Activated T-cell treated with anti-CD3 and anti-CD28 coated beads for 1 hour (primary cell): Measurements from ENCODE around the gene LTBP1.
A peak's percentile ranks its signal among the peaks of the same experiment; 100 is the strongest.

ENCODE experiments used
- DNase-seq: peaks from one replicate; pipeline ENCODE4 v3.0.0-alpha.2; 2020; ENCODE audit warnings: low read depth

Gene LTBP1

GRCh38 chr2:33268246-33268831, 321.6 kb downstream of the LTBP1 start:
- no peak for DNase-seq

GRCh38 chr2:33272001-33272400, 325.2 kb downstream of the LTBP1 start:
- no peak for DNase-seq

GRCh38 chr2:33273479-33273878, 326.7 kb downstream of the LTBP1 start:
- DNase-seq, result no peak

- DNase-seq, result no peak
Observed at GRCh38 chr2:33274524-33274923, 327.8 kb downstream of the LTBP1 start.

GRCh38 chr2:33275689-33276444, 329.1 kb downstream of the LTBP1 start:
- DNase-seq, result peak; percentile 2

DNA sequence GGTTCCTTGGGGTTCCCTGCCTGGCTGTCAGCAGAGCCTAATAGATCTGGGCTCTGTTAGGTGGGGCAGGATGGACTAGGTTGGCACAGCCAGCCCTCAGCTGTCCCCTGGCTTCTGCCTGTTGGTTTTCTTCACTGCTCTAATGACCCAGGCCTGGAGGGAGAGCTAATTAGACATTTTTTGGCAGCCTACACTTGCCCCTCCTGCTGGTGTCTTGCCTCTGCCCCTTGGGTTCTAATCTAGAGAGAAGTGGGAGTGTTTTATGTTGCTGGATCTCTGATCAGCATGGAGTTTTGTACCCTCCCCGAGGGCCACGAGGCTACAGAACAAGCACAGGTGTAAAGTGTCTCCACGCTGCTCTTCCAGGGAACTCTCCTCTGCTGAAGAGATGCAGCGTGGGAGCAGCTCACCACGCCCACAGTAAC, 330.3 kb downstream of the LTBP1 start:
- DNase-seq, result no peak

- no peak for DNase-seq
Observed at GRCh38 chr2:33278245-33278943, 331.6 kb downstream of the LTBP1 start.

DNA sequence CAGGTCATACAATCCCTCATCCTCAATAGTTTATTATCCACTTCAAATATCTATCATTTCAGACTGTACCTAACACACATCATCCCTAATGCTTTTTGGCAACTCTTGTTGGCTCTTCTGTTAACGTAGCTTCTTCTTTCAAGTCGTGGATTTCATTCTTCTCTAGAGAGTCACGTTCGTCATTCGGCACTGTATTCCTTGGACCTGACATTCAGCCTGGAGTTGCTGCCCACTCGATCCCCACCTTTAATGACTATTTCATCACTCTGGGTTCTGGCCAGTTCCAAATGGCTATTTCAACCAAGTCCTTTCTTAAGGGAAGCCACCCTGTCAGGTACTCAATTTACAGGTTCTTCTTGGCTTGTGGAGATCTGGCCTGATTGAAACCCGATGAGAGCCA, 337.5 kb downstream of the LTBP1 start:
- DNase-seq, result no peak

GRCh38 chr2:33287507-33288005, 340.8 kb downstream of the LTBP1 start:
- no peak for DNase-seq

GRCh38 chr2:33288011-33288410, 341.3 kb downstream of the LTBP1 start:
- DNase-seq, result no peak

GRCh38 chr2:33289961-33290360, 343.2 kb downstream of the LTBP1 start:
- no peak for DNase-seq

DNA sequence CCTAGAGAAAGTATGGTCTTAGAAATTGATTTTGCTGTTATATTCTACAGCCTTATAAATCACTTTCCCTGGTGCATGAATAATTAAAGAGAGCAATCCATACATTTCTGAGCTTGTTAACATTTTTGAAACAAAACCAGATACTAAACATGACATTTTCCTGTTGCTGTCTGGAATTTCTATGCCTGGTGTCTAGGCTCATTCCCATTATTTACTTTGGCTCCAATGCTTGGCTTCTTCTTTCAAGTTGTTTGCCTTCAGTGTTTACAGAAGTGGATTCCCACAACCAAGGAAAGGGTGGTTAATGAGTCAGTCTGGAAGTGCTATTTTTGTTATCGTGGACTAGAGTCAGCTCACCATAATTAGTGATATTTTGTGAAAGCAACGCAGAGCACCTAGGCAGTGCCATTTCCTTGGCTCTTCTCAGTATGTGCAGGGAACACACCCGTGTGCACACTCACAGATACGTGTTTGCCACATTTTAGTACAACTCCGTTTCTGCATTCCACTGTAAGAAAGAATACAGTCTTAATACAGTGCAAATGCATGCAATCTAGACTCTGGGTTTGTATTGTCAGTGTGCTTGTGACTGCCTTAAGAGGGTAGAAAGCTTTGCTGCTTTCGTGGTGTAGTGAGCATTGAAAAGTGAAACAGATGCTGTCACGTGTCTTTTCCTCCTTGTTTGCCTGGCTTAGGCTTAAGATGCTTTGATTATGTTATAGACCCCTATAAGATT, 344.7 kb downstream of the LTBP1 start:
- DNase-seq, result no peak

DNA sequence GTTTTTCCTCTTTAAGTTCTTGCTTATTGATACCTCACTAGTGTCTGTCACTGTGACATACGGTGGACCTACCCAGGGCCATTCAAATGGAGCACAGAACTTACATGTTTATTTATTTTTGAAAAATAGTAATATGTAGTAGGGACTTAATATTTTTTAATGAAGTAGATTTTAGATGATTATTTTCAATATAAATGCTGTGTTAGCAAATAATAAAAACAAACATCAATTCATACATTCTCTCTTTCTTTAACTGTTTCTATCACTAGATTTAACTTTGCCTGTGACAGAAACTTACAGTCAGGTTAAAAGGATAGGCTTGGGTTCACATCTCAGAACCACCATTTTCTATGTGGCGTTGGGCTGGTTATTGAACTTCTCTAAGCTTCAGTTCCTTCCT, 345.3 kb downstream of the LTBP1 start:
- DNase-seq, result no peak

DNA sequence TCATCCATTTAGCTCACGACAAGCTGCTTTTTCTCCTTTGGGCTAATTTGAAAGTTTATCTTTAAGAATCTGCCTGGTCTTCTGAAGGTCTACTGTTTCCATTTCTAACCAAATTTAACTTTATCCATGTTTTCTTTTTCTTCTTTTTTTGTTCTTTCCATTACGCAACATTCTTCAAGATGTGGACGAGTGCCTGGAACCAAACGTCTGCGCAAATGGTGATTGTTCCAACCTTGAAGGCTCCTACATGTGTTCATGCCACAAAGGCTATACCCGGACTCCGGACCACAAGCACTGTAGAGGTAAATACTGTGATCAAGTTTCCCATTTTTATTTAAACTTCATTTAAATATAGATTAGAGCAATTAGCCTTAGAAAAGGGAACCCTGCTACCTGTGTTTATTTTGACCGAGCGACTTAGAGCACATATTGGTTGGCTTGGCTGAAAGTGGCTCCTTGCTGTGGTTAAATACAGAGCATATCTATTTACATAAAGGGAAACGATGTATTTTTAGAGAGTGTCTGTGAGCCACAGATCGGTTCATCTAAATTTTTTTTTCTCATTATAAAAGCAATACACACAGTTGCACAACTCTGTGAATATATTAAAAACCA, 346.3 kb downstream of the LTBP1 start:
- DNase-seq, result no peak

DNA sequence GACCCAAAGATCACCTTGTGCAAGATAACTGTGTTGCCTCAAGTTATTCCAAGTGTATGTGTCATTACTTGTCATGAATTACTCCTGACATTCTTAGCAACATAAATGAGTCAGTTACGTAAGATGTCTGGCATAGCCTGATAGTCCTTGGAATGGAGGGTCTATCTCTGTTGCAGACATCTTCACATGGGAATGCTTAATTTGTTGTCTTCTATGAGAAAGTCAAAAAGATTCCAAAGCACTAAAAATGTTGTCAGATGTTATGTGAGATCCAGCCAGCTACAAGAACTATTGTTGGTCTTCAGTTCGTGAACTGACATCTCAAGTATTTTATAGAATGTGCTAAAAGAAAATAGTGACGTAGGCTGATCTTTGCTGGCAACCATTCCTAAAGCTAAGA, 351.5 kb downstream of the LTBP1 start:
- no peak for DNase-seq

GRCh38 chr2:33301355-33301754, 354.6 kb downstream of the LTBP1 start:
- no peak for DNase-seq

DNA sequence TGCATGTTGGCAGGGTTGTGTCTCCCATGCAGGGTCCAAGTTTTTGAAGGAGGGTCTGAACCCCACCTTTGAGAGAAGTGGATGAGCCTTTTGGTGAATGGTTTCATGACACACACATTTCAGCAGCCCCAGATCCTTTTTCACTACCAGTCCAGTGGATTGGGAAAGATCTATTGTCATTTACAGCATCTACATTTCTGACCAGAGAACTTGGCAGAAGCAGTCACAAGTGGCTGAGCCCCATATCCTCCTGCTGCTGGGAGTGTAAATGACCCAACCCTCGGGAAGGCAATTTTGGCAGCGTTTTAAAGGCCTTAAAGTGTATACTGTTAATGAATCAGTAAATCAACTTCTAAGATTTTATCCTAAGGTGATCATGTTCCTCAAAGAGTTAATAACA, 355.6 kb downstream of the LTBP1 start:
- no peak for DNase-seq

- no peak for DNase-seq
Observed at GRCh38 chr2:33304032-33304864, 357.5 kb downstream of the LTBP1 start.

DNA sequence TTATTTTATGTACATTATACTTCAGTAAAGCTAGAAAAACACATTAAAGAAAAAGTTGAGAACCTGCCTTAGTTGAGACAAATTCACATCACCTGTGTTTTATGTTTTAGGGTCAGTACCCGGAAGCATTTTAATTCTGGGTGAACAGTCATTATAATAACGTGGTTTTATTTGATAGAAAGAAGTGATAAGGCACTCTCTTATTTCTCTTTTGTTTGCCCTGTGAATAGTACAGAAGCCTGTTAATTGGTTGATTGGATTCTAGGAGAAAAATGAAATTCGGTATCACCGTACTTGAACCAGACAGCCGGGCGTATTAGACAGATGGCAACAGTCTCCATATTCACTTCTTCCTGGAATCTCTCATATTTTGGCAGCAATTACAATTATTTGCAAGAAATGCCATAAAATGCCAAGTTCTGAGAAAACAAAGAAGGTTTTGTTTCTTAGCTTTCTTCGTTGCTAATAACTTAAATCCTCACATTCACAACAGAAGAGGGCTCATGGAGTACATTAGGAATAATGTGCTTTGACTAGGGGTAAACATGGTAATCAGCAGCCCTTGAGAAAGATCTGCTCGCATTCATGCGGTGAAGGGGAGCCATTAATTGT, 361.0 kb downstream of the LTBP1 start:
- no peak for DNase-seq

DNA sequence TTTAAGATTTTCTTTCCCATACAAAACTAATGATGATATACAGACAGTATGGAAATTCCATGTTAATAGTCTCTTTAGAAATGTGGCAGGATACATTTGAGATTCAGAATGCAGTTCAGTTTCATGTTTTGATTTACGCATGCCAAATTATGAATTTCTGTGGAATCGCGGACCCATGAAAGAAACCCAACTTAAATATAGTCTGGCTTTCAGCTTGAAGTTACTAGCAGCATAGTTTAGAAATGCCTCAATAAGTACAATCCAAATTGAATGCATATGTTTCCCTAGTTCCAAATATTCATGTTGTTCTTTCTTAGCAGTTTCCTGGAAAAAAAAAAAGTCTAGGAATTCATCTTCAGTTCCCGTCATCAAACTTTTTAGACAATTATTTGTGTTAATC, 365.6 kb downstream of the LTBP1 start:
- DNase-seq, result no peak

GRCh38 chr2:33313039-33313438, 366.3 kb downstream of the LTBP1 start:
- DNase-seq, result no peak
